T1000 (cell line): ENCODE data around the gene RAB27B.

Source experiments
- DNase-seq: peaks from one replicate; lab custom pipeline; 2025; ENCODE audit warnings: mixed read lengths; lab: John Stamatoyannopoulos, UW

Gene RAB27B

DNA sequence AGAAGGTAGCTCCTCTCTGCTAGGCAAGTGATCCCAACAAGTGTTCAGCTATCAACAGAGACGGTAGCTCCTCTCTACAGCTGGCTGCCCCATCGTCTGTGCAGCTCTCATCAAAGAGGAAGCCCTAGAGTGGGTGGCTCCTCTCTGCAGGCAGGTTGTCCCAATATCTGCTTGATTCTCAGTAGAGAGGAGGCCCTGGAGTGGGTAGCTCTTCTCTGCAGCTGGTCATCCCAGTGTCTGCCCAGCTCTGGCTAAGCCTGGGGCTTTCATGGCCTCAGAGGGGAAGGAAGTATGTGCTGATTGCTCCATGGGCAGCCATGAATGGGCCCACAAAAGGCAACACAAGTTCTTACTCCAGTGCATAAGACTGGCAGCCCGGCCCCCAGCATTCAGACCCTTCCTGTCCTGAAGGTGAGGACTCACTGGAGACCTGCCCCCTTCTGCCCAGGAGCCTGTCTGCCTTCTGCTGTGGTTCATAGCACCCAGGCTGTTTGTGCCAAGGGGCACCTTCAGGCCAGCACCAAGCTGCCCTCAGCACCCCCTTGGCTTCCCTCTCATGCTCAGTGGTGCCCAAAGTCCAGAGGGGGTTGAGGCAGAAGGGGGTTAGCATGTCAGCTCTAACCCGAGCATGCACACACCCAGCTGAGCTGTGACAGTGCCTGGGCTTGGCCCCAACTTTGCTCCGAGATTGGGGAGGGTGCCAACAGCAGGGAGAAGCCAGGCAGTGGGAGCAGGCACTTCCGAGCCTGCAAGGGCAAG lies 82.1 kb downstream of the RAB27B start:
- no peak for DNase-seq

DNA sequence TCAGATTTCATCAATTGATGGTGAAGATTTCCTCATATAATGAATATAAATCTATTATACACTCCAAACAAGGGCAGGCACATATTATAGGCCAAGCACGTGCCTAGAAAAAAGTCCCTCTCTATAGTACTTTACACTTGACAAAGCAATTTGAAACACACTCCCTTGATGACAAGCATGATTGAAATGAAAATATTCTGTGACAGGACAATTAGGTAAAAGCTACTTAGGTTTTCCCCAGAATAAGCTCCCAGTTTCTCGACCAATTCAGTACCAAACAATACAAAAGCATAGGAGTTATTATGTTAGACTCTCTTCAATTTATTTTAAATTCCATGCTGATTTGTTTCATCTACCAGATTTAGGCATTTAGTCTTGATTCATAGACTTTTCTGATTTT lies 83.3 kb downstream of the RAB27B start:
- no peak for DNase-seq

DNA sequence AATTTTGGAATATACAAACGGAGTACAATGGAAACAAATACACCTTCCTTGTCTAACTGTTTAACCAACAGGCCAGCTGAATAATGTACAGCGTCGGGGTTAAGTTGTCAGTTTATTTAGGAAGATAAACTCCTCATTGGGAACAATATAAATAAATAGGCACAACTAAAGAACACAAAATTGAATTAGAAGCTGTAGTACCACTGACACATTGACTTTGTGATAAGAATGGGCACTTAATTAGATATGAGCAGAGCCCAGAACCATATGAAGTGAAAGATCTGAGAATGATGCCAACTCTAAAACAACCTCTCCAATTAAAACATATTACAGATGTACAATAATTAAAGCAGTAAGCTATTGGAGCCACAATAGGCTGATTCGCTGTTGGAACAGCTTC lies 86.5 kb downstream of the RAB27B start:
- DNase-seq: no peak

GRCh38 chr18:54916507-54916906 lies 88.2 kb downstream of the RAB27B start:
- DNase-seq: no peak

GRCh38 chr18:54918060-54918459 lies 89.8 kb downstream of the RAB27B start:
- DNase-seq: no peak

DNA sequence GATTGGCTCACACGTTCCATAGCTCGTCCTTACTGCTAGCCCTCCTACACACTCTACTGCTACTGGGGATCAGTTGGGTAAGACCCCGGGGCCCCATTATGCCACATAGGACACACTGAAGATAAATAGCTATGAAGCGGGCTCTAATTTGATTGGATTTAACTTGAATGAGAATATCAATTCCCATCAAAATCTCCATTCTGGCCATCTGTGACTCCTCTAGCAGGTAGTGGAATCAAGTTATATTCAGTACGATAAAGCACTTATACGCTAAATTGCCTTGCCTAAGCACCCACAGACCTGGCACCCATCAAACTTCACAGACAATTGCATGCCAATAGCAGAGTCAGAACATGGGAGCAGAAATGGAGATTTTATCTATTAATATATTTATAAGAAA lies 91.1 kb downstream of the RAB27B start:
- no peak for DNase-seq

- no peak for DNase-seq
These were observed 95.2 kb downstream of the RAB27B start for GRCh38 chr18:54923339-54923956.

DNA sequence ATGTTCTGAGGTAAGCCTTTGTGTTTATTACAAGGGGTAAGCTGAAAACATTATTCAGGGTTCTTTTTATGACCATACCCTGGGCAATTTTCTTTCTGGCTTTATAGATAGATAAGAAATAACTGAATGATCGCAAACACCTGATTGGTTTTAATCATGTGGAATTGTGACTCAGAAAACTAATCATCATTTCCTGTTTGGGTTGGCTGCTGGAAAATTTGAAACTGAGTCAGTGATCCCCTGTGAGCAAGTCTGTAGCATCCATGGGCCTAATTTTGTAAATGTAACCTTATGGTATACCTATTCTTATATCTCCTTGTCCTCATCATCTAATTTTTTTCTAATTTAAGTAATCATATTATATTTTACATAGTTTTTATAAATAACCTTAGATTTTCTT lies 96.7 kb downstream of the RAB27B start:
- no peak for DNase-seq

DNA sequence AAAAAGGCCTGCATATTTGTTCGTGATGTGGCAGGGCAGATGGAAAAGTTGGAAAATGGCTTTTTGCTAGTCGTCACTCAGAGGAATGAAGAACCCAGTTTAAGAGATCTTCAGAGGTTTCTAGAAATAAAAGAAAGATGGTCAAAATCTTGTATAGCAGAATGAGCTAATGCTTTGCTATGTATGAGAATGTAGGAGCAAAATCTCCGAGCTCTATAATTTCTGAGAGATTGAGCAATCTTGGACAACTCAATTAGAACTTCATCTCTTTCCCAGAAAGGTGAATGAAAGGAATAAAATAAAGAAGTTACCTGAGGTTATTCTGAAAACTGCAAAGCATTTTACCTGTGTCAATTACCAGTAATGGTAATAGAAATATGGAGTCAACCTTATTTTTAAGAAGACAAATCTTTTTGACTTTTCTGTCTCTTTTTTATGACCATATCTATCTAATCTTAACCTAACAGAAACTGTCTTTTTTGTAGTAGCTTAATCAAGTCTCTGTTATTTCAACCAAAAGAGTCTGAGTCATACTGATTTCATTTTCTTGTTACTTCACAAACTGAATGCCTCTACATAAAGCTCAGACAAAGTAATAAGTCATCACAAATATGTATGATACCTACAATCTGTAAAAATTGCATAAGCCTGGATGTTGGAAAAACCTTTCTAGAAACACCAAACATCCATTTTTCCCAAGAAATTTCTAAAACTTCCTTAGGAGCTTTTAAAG lies 98.5 kb downstream of the RAB27B start:
- DNase-seq: no peak

- DNase-seq: no peak
These were observed 100.0 kb downstream of the RAB27B start for GRCh38 chr18:54928236-54928635.

DNA sequence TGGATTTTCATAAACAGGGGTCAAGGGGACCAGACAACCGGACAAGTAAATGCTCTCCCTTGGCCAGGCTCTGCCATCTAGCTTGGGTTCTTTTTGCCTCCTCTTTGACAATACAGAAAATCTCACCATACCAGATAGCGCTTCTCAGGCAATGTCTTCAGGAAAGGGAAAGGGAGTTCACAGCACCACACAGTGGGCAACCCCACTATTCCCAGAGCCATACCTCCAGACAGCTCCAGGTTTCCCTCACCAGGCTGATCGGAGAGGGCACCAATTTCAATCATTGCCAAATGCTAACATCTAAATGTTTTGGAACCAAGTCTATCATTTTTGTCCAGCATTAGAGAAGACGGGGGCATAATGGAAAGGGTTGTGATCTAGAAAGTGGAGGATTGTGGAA lies 102.9 kb downstream of the RAB27B start:
- no peak for DNase-seq

- no peak for DNase-seq
These were observed 104.2 kb downstream of the RAB27B start for GRCh38 chr18:54932472-54932871.

GRCh38 chr18:54938506-54938905 lies 110.2 kb downstream of the RAB27B start:
- no peak for DNase-seq

- DNase-seq: no peak
These were observed 111.2 kb downstream of the RAB27B start for GRCh38 chr18:54939361-54939917.

- no peak for DNase-seq
These were observed 113.9 kb downstream of the RAB27B start for GRCh38 chr18:54942144-54942543.

GRCh38 chr18:54942569-54942968 lies 114.3 kb downstream of the RAB27B start:
- no peak for DNase-seq
